ENCODE data around the gene EFEMP1.

Gene EFEMP1

DNA sequence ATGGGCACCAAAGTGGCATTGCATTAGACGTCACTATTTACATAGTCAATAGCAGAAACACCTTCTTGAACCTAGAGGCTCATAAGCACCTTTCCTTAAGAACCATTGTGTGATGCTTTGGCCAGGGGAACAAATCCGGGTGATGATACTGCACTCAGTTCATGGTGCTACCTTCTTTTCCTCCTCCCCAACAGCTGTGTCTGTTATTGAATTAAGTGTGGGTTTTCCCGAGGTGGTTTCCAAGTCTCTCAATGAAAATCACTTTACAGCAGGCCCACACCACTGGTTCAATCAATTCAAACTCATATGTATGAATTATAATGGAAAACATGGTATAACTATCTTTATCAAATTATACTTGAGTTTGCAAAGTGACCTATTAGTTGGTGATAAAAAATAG lies 9.3 kb upstream of the EFEMP1 start:
- no peak for DNase-seq (ENCODE audit: low spot score)

GRCh38 chr2:55931281-55931680 lies 7.7 kb upstream of the EFEMP1 start:
- DNase-seq (ENCODE audit: low spot score) = no peak

DNA sequence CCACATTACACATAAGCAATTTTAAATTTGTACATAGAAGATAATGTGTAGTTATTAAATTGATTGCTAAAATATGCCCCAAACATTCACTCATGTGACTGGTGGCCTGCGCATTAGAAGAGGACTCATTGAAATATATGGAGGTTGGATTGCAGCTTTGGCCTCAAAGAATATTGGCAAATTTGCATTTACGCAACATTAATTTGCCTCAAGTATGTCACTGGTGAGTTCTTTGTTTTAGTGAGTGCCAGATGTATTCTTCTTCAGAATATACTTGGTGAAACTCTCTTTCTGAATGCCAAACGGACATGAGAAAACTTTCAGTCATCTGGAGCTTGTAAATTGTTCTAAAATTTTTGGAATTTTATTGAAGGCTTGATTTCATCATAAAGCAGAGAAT lies 5.9 kb upstream of the EFEMP1 start:
- no peak for DNase-seq (ENCODE audit: low spot score)

GRCh38 chr2:55926974-55927373 lies 3.4 kb upstream of the EFEMP1 start:
- DNase-seq (ENCODE audit: low spot score) = no peak

DNA sequence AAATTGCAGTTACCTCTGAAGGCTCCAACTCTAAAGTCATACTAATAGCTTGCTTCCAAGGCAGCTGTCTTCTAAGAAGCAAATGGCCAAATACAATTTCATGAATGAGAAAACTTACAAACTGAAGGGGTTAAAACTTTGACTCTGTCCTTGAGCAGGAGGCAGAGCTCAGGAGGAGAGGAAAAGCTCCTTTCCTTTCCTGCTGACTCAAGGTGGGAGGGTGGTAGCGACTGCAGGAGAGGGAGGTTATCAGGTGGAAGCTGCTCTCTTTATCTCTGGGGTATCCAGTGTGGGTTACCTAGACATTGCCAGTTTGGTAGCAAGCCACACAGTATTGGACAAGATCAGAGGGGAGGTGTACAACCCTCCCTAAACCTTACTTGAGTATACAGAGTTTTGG lies 2.7 kb upstream of the EFEMP1 start:
- no peak for DNase-seq (ENCODE audit: low spot score)

GRCh38 chr2:55923982-55924321 lies 370 bp upstream of the EFEMP1 start:
- no peak for DNase-seq (ENCODE audit: low spot score)

- no peak for DNase-seq (ENCODE audit: low spot score)
Observed at GRCh38 chr2:55922291-55922907, 1.2 kb downstream of the EFEMP1 start.

- DNase-seq (ENCODE audit: low spot score) = no peak
Observed at GRCh38 chr2:55919574-55919973, 4.0 kb downstream of the EFEMP1 start.

DNA sequence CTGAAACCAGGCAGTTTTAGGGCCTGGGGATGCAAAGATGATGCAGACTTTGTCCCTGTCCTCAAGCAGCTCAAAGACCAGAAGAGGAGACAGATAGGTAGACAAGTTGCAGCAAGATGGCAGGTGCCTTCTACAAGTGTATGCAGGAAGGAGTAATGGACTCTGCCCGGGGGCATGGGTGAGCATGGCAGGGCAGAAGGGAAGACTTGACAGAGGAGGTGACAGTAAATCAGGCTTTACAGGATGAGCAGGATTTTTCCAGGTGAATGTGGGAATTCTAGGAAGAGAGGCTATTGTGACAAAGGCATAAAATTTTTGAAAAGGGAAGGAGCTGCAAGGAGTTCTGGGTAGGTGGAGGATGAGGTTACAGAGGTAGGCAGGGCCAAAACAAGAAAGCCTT lies 4.7 kb downstream of the EFEMP1 start:
- no peak for DNase-seq (ENCODE audit: low spot score)

- DNase-seq (ENCODE audit: low spot score) = no peak
Observed at GRCh38 chr2:55917713-55918390, 5.7 kb downstream of the EFEMP1 start.

- no peak for DNase-seq (ENCODE audit: low spot score)
Observed at GRCh38 chr2:55917117-55917516, 6.5 kb downstream of the EFEMP1 start.

- DNase-seq (ENCODE audit: low spot score) = no peak
Observed at GRCh38 chr2:55916473-55917049, 7.0 kb downstream of the EFEMP1 start.

- DNase-seq (ENCODE audit: low spot score) = no peak
Observed at GRCh38 chr2:55914786-55915185, 8.8 kb downstream of the EFEMP1 start.

GRCh38 chr2:55912926-55913325 lies 10.7 kb downstream of the EFEMP1 start:
- DNase-seq (ENCODE audit: low spot score) = no peak

GRCh38 chr2:55910077-55910476 lies 13.5 kb downstream of the EFEMP1 start:
- DNase-seq (ENCODE audit: low spot score) = no peak

DNA sequence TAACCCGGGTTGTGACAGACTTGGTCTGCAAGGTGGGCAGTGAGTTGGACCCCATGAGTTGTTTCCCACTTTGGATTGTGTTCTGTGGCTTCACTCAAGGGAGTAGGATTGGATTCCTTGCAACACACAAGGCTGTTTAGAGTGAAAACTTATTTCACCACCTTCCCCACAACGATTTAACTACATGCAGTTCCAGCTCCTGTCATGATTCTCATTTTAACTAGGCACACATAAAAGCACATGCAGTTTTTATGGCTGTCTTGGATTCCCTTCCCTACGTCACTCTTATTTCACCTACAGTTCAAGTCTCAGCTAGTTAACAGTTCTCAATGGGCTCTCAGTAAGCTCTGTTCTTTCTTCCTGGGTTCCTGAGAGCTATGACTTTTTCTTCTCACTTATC lies 15.9 kb downstream of the EFEMP1 start:
- DNase-seq (ENCODE audit: low spot score) = no peak

- DNase-seq (ENCODE audit: low spot score) = no peak
Observed at GRCh38 chr2:55906993-55907392, 16.6 kb downstream of the EFEMP1 start.

DNA sequence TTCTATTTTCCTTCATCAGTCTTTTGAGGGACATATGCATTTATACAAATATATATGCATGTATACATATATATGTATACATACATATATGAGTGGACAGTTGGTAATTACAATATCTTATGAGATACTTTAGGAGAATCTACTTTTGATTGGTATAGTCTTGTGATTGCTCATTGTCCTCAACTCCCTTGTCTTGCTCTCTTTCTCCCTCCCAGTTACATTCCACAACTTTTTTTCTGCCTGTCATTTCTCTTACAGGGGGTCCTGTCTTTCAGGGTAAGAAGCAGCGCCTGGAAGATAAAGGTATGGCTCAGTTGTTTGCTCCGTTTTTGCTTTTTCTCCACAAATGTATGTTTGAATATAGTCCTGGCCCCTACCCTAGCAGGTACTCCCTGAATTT lies 19.9 kb downstream of the EFEMP1 start:
- DNase-seq (ENCODE audit: low spot score) = no peak

- DNase-seq (ENCODE audit: low spot score) = no peak
Observed at GRCh38 chr2:55902971-55903370, 20.6 kb downstream of the EFEMP1 start.

DNA sequence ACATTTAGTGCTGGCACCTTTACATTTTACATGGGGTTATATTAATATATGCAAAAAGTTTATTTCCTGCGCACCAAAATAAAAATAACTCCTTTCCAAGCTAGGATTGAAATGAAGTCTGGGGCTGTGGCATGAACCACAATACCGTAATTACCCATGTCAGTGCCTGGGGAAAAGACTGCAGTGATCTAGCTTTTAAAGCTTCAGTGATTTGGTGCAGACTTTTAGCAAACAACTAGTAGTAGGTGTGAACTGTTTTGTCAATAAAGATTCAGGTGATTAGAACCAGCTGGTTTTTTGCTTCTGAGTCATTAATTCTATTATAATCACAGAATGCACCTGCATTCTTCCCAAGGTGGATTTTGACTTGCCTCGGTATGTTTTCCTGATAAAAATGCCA lies 21.2 kb downstream of the EFEMP1 start:
- no peak for DNase-seq (ENCODE audit: low spot score)

DNA sequence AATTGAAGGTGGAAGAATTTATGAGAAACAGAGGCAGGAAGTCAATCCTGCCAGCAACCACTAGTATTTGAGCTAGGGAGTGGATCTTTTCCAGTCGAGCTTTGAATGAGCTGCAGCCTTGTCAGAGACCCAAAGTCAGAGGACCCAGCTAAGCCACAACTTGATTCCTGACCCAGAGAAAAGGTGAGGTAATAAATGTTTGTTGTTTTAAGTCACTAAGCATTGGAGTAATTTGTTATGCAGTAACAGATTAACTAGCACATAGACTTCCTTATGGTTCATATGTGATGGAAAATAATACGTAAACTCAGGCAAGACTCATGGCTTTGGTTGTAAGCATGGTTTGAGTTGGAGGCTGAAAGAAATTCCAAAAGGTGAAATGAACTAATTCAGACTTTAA lies 21.6 kb downstream of the EFEMP1 start:
- DNase-seq (ENCODE audit: low spot score) = no peak

- no peak for DNase-seq (ENCODE audit: low spot score)
Observed at GRCh38 chr2:55901322-55901721, 22.3 kb downstream of the EFEMP1 start.

- no peak for DNase-seq (ENCODE audit: low spot score)
Observed at GRCh38 chr2:55899881-55900280, 23.7 kb downstream of the EFEMP1 start.

Measured in hepatic stellate cell (primary cell).